Thoracic aorta (tissue), 2 donors: ENCODE measurements around the gene RPS26. TPM values are rescaled to one million over a fixed set of nuclear protein-coding genes. Genes with fewer than 3 reads are reported as not detected.
A peak's percentile ranks its signal among the peaks of the same experiment; 100 is the strongest.
"Not testable (repeated sequence)": the region's sequence is repeated elsewhere in the genome, so short reads cannot be mapped to it uniquely, and the experiment has no call there.

Source experiments
- ATAC-seq: fragments of 150-250 bp; one replicate; pipeline ENCODE4 v1.8.0; 2017; ENCODE audit warnings: low read depth; ENCODE audit not compliant: insufficient number of reproducible peaks, low FRiP score
- DNase-seq: peaks from one replicate; pipeline ENCODE4 v3.0.0-alpha.2; 2020; ENCODE audit warnings: low spot score
- H3K27ac ChIP-seq, 2 donors: fragments of 200-600 bp; sonication (generic); 1 replicate in 1 of 2; 2 replicates in 1 of 2; pipeline ENCODE4 v1.5.1; 2016; ENCODE audit warnings: mild to moderate bottlenecking in 2 of 2, moderate library complexity in 2 of 2
- H3K27me3 ChIP-seq: fragments of 200-600 bp; sonication (generic); replicated peaks from 2 replicates; pipeline ENCODE4 v1.6.0; 2016; ENCODE audit warnings: mild to moderate bottlenecking; ENCODE audit not compliant: insufficient read depth
- H3K36me3 ChIP-seq: fragments of 200-600 bp; sonication (generic); one replicate; pipeline ENCODE4 v1.5.1; 2016
- H3K4me1 ChIP-seq, 2 donors: fragments of 200-600 bp; sonication (generic); 1 replicate in 1 of 2; 2 replicates in 1 of 2; pipeline versions ENCODE4 v1.5.1 to v1.6.0; 2016; ENCODE audit warnings: low read depth in 2 of 2, mild to moderate bottlenecking in 1 of 2; ENCODE audit not compliant: control insufficient read depth in 1 of 2
- H3K4me3 ChIP-seq: fragments of 200-600 bp; sonication (generic); 2 replicates; pipeline ENCODE4 v1.5.1; 2016; ENCODE audit warnings: mild to moderate bottlenecking
- H3K9me3 ChIP-seq: fragments of 200-600 bp; sonication (generic); 2 replicates; pipeline ENCODE4 v1.5.1; 2016
- CTCF ChIP-seq: fragments of 200-600 bp; sonication (generic); IDR thresholded peaks from one replicate; pipeline ENCODE4 v1.5.1; 2019; ENCODE audit warnings: antibody characterized with exemption
- total RNA-seq, 2 donors: library from RNA; depleted of rRNA; stranded (reverse); fragments of >200 nt; gene quantifications; one replicate each; pipeline versions ENCODE4 v1.1.0 to v1.2.3, GENCODE V29; 2016

The RPS26 gene
- total RNA-seq, 2 donors from 2014 or later = 103 to 1,114 TPM

DNA sequence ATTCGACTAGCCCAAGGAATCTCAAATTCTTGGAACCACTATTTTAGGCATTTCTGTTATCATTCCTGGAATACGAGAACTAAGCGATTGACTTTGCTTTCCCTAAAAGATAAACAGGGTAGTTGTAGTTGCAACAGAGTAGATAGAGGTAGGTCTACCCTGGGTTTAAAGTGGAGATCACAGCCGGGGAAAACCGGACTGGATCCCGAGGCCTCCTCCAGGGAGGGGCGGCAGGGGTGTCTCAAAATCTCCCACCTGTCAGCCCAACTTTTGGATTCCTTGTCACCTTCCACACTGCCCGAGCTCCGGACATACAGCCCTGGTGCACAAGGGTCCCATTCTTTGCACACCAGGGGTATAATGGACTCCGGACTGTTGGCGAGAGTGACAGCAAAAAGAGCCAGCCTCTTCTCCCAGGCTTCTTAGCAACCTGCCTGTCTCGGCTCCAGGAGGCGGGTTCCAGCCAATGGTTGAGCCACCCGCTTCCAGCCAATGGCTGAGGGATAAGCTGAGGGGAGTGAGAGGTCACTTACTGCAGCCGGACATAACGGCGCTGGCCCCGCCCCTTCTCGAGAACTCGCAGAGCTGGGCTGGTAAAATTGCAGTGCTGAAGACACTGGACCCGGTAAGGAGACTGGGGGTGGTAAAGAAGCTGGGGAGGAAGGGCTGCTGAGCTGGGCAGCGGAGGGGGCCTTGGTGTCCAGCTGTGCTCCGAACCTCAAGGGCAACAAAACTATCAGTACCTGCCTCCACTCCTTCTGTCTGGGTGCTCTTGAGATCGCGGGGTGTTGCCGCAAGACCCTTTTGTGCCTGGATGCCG is 44.8 kb upstream of the RPS26 start, which contains the start of gene SUOX:
Gene SUOX, plus strand, starts transcription at position 562 of the 820 bp plus-strand sequence. CDS start 4,946 bp downstream, outside the sequence.
- TF ChIP-seq CTCF = no peak
- peak; percentile 88 for ATAC-seq
- H3K36me3 ChIP-seq = peaks cover 21% of the 10 kb centered on the region

DNA sequence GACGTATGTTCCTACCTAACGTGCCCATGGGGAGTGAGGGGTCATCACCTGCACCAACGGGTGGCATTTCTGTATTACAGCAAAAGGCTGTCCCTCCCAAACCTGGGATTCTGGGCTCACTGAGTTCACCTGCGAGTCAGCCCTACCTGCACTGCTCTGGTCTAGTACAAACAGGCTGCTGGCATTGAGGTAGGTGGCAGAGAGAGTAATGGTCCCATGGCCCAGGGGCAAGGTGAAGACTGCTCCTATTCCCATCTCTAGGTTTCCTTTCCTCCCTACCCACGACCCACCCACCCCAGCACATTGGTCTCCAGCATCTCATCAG is 44.2 kb upstream of the RPS26 start:
- no peak for TF ChIP-seq CTCF
- Histone ChIP-seq H3K4me3 (peak overlapping the region; percentile 77), H3K27ac (peak overlapping the region; percentile 62 to 74), H3K36me3 (peaks cover 15% of the 10 kb centered on the region), H3K9me3 (no peaks in the 10 kb centered on the region), H3K4me1 (peaks cover 0 to 11% of the 10 kb centered on the region in 2 donors), H3K27me3 (no peaks in the 10 kb centered on the region)
- ATAC-seq (no peak), DNase-seq (no peak)

More for the DNA sequence above, 44.8 kb upstream of the RPS26 start, which contains the start of gene SUOX:
- H3K4me1 ChIP-seq = peaks cover 0 to 11% of the 10 kb centered on the region in 2 donors
- peak within 1 kb of the TSS; percentile 62 to 74 for H3K27ac ChIP-seq
- peak; percentile 94 for DNase-seq
- H3K4me3 ChIP-seq = peak within 1 kb of the TSS; percentile 77
- H3K9me3 ChIP-seq = no peaks in the 10 kb centered on the region
- H3K27me3 ChIP-seq = no peaks in the 10 kb centered on the region

GRCh38 chr12:55999522-55999921 is 42.2 kb upstream of the RPS26 start:
- H3K27me3 ChIP-seq, H3K36me3 ChIP-seq, H3K27ac ChIP-seq: not testable (repeated sequence)

DNA sequence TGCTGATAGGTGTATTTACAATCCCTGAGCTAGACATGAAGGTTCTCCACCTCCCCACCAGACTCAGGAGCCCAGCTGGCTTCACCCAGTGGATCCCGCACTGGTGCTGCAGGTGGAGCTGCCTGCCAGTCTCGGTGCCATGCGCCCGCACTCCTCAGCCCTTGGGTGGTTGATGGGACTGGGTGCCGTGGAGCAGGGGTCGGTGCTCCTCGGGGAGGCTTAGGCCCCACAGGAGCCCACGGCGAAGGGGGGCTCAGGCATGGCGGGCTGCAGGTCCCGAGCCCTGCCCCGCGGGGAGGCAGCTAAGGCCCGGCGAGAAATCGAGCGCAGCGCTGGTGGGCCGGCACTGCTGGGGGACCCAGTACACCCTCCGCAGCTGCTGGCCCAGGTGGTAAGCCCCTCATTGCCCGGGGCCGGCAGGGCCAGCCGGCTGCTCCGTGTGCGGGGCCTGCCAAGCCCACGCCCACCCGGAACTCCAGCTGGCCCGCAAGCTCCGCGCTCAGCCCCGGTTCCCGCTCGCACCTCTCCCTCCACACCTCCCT is 41.6 kb upstream of the RPS26 start:
- H3K27ac ChIP-seq, H3K36me3 ChIP-seq, DNase-seq, ATAC-seq, H3K9me3 ChIP-seq, H3K4me3 ChIP-seq, H3K27me3 ChIP-seq: not testable (repeated sequence)
- H3K4me1 ChIP-seq = peaks cover 0 to 11% of the 10 kb centered on the region in 2 donors

More at GRCh38 chr12:55999522-55999921, 42.2 kb upstream of the RPS26 start:
- not testable (repeated sequence) for DNase-seq, ATAC-seq, H3K4me3 ChIP-seq, H3K9me3 ChIP-seq
- H3K4me1 ChIP-seq = peaks cover 0 to 11% of the 10 kb centered on the region in 2 donors

GRCh38 chr12:56001487-56002100 is 40.1 kb upstream of the RPS26 start:
- no peak for DNase-seq
- Histone ChIP-seq H3K27ac (no peak overlapping the region), H3K36me3 (peaks cover 8% of the 10 kb centered on the region), H3K9me3 (no peaks in the 10 kb centered on the region), H3K27me3 (no peaks in the 10 kb centered on the region), H3K4me1 (peaks cover 0 to 11% of the 10 kb centered on the region in 2 donors), H3K4me3 (no peak overlapping the region)
- no peak for ATAC-seq
- TF ChIP-seq CTCF = no peak

DNA sequence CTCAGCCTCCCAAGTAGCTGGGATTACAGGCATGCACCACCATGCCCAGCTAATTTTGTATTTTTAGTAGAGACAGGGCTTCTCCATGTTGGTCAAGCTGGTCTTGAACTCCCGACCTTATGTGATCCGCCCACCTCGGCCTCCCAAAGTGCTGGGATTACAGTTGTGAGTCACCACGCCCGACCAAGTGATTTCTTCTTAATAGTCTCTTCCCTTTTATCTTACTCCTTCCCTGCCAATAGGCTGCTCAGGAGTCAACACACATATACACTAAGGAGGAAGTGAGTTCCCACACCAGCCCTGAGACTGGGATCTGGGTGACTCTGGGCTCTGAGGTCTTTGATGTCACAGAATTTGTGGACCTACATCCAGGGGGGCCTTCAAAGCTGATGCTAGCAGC is 38.3 kb upstream of the RPS26 start:
- H3K9me3 ChIP-seq, H3K27ac ChIP-seq, ATAC-seq, H3K4me1 ChIP-seq, H3K4me3 ChIP-seq, H3K36me3 ChIP-seq, H3K27me3 ChIP-seq, DNase-seq: not testable (repeated sequence)
